ENCODE data around the gene NME9. TPM values are rescaled to one million over a fixed set of nuclear protein-coding genes. Genes with fewer than 3 reads are reported as not detected.
"Not testable (repeated sequence)": the region's sequence is repeated elsewhere in the genome, so short reads cannot be mapped to it uniquely, and the experiment has no call there.

NME9 gene
- total RNA-seq = under 0.01 and 0.22 TPM in 2 replicates

- peak; percentile 72 to 91 for DNase-seq (ENCODE audit: low read depth in 2 of 2)
Observed at GRCh38 chr3:138329127-138329983, at the start of gene NME9. Gene NME9 (minus strand): TSS chr3:138329851. CDS start chr3:138329335, 516 bp downstream.

GRCh38 chr3:138378990-138379389 is 49.3 kb upstream of the NME9 start:
- DNase-seq (ENCODE audit: low read depth in 2 of 2) = no peak

GRCh38 chr3:138378331-138378730 is 48.7 kb upstream of the NME9 start:
- no peak for DNase-seq (ENCODE audit: low read depth in 2 of 2)

GRCh38 chr3:138377804-138378203 is 48.2 kb upstream of the NME9 start:
- DNase-seq (ENCODE audit: low read depth in 2 of 2) = no peak

GRCh38 chr3:138377212-138377611 is 47.6 kb upstream of the NME9 start:
- DNase-seq (ENCODE audit: low read depth in 2 of 2) = not testable (repeated sequence)

- no peak for DNase-seq (ENCODE audit: low read depth in 2 of 2)
Observed at GRCh38 chr3:138376663-138377062, 47.0 kb upstream of the NME9 start.

GRCh38 chr3:138375447-138375846 is 45.8 kb upstream of the NME9 start:
- no peak for DNase-seq (ENCODE audit: low read depth in 2 of 2)

- DNase-seq (ENCODE audit: low read depth in 2 of 2) = no peak
Observed at GRCh38 chr3:138374573-138375134, 45.0 kb upstream of the NME9 start.

GRCh38 chr3:138373736-138374094 is 44.1 kb upstream of the NME9 start:
- no peak for DNase-seq (ENCODE audit: low read depth in 2 of 2)

GRCh38 chr3:138373087-138373735 is 43.6 kb upstream of the NME9 start:
- DNase-seq (ENCODE audit: low read depth in 2 of 2) = no peak

GRCh38 chr3:138371070-138371965 is 41.7 kb upstream of the NME9 start:
- no peak for DNase-seq (ENCODE audit: low read depth in 2 of 2)

GRCh38 chr3:138370321-138370720 is 40.7 kb upstream of the NME9 start:
- no peak for DNase-seq (ENCODE audit: low read depth in 2 of 2)

GRCh38 chr3:138369151-138369900 is 39.7 kb upstream of the NME9 start:
- no peak for DNase-seq (ENCODE audit: low read depth in 2 of 2)

- peak in 1 of 2 donors; percentile 38 for DNase-seq (ENCODE audit: low read depth in 2 of 2)
Observed at GRCh38 chr3:138367911-138368310, 38.3 kb upstream of the NME9 start.

GRCh38 chr3:138367326-138367850 is 37.7 kb upstream of the NME9 start:
- no peak for DNase-seq (ENCODE audit: low read depth in 2 of 2)

GRCh38 chr3:138366006-138366759 is 36.5 kb upstream of the NME9 start:
- peak in 1 of 2 donors; percentile 16 for DNase-seq (ENCODE audit: low read depth in 2 of 2)

GRCh38 chr3:138365253-138365555 is 35.6 kb upstream of the NME9 start:
- DNase-seq (ENCODE audit: low read depth in 2 of 2) = no peak

- no peak for DNase-seq (ENCODE audit: low read depth in 2 of 2)
Observed at GRCh38 chr3:138364356-138365252, 35.0 kb upstream of the NME9 start.

GRCh38 chr3:138363322-138363721 is 33.7 kb upstream of the NME9 start:
- DNase-seq (ENCODE audit: low read depth in 2 of 2) = no peak
